Stomach smooth muscle (tissue), 2 donors: ENCODE data around the gene RCAN3.

ENCODE experiments used
- H3K27ac ChIP-seq: one replicate; pipeline ENCODE4 v1.7.0; 2013; ENCODE audit warnings: mild to moderate bottlenecking, low read length, inconsistent platforms
- H3K27me3 ChIP-seq, 2 donors: one replicate each; pipeline ENCODE4 v1.7.0; 2013; ENCODE audit warnings: low read length in 2 of 2; ENCODE audit not compliant: insufficient read depth in 2 of 2, control insufficient read depth in 1 of 2
- H3K36me3 ChIP-seq, 2 donors: one replicate each; pipeline ENCODE4 v1.7.0; 2013; ENCODE audit warnings: low read length in 2 of 2; ENCODE audit not compliant: control insufficient read depth in 2 of 2, insufficient read depth in 2 of 2
- H3K4me1 ChIP-seq: one replicate; pipeline ENCODE4 v1.7.0; 2013; ENCODE audit warnings: low read length; ENCODE audit not compliant: control insufficient read depth, insufficient read depth
- H3K4me3 ChIP-seq, 2 donors: one replicate each; pipeline ENCODE4 v1.7.0; 2013; ENCODE audit warnings: low read length in 2 of 2
- H3K9ac ChIP-seq, 2 donors: one replicate each; pipeline ENCODE4 v1.7.0; 2013; ENCODE audit warnings: low read length in 2 of 2, mild to moderate bottlenecking in 1 of 2
- H3K9me3 ChIP-seq, 2 donors: one replicate each; pipeline ENCODE4 v1.7.0; 2013; ENCODE audit warnings: low read length in 2 of 2; ENCODE audit not compliant: control insufficient read depth in 2 of 2
- donor health status: healthy.
- donor health status: Pancreatic carcinoma.

Gene RCAN3

GRCh38 chr1:24578846-24579245 lies 76.2 kb downstream of the RCAN3 start:
- Histone ChIP-seq H3K36me3 (no peaks in the 10 kb centered on the region), H3K4me3 (no peak overlapping the region), H3K9ac (no peak overlapping the region), H3K4me1 (no peaks in the 10 kb centered on the region), H3K27me3 (no peaks in the 10 kb centered on the region), H3K27ac (no peak overlapping the region), H3K9me3 (no peaks in the 10 kb centered on the region)

- no peaks in the 10 kb centered on the region for H3K4me1 ChIP-seq
- no peak overlapping the region for H3K4me3 ChIP-seq
- H3K27me3 ChIP-seq, result peaks cover 0 to 5% of the 10 kb centered on the region in 2 donors
- no peaks in the 10 kb centered on the region for H3K9me3 ChIP-seq
- no peak overlapping the region for H3K9ac ChIP-seq
- H3K36me3 ChIP-seq, result no peaks in the 10 kb centered on the region
- no peak overlapping the region for H3K27ac ChIP-seq
These were observed 78.1 kb downstream of the RCAN3 start for GRCh38 chr1:24580756-24581155.

- Histone ChIP-seq H3K4me3 (no peak overlapping the region), H3K27ac (no peak overlapping the region), H3K9ac (no peak overlapping the region), H3K4me1 (no peaks in the 10 kb centered on the region), H3K36me3 (no peaks in the 10 kb centered on the region), H3K27me3 (peaks cover 0 to 7% of the 10 kb centered on the region in 2 donors), H3K9me3 (no peaks in the 10 kb centered on the region)
These were observed 81.6 kb downstream of the RCAN3 start for GRCh38 chr1:24584171-24584647.

GRCh38 chr1:24586119-24586518 lies 83.5 kb downstream of the RCAN3 start:
- no peak overlapping the region for H3K27ac ChIP-seq
- H3K9ac ChIP-seq, result no peak overlapping the region
- H3K9me3 ChIP-seq, result no peaks in the 10 kb centered on the region
- H3K27me3 ChIP-seq, result peaks cover 0 to 7% of the 10 kb centered on the region in 2 donors
- H3K4me3 ChIP-seq, result no peak overlapping the region
- H3K4me1 ChIP-seq, result no peaks in the 10 kb centered on the region
- no peaks in the 10 kb centered on the region for H3K36me3 ChIP-seq

GRCh38 chr1:24586970-24587820 lies 84.6 kb downstream of the RCAN3 start:
- Histone ChIP-seq H3K9ac (no peak overlapping the region), H3K27ac (no peak overlapping the region), H3K4me3 (no peak overlapping the region)

GRCh38 chr1:24588573-24588972 lies 85.9 kb downstream of the RCAN3 start:
- Histone ChIP-seq H3K4me3 (no peak overlapping the region), H3K9me3 (no peaks in the 10 kb centered on the region), H3K27me3 (peaks cover 0 to 9% of the 10 kb centered on the region in 2 donors), H3K9ac (no peak overlapping the region), H3K27ac (no peak overlapping the region), H3K36me3 (no peaks in the 10 kb centered on the region), H3K4me1 (no peaks in the 10 kb centered on the region)

More at GRCh38 chr1:24586970-24587820, 84.6 kb downstream of the RCAN3 start:
- Histone ChIP-seq H3K36me3 (no peaks in the 10 kb centered on the region), H3K9me3 (no peaks in the 10 kb centered on the region), H3K4me1 (no peaks in the 10 kb centered on the region), H3K27me3 (peaks cover 0 to 9% of the 10 kb centered on the region in 2 donors)

GRCh38 chr1:24589200-24589599 lies 86.6 kb downstream of the RCAN3 start:
- no peaks in the 10 kb centered on the region for H3K4me1 ChIP-seq
- no peak overlapping the region for H3K4me3 ChIP-seq
- no peak overlapping the region for H3K9ac ChIP-seq
- H3K36me3 ChIP-seq, result no peaks in the 10 kb centered on the region
- H3K27me3 ChIP-seq, result peaks cover 0 to 7% of the 10 kb centered on the region in 2 donors
- no peak overlapping the region for H3K27ac ChIP-seq
- no peaks in the 10 kb centered on the region for H3K9me3 ChIP-seq
